ENCODE data around the gene BTN1A1. TPM values are rescaled to one million over a fixed set of nuclear protein-coding genes. Genes with fewer than 3 reads are reported as not detected.

BTN1A1 gene
- total and polyA plus RNA-seq, 9 of the 15 experiments (the other 6 are each of a cell fraction or from before 2014, with no cell fraction given): 0.01 to 0.15 (median 0.06) TPM; not detected in 4

DNA sequence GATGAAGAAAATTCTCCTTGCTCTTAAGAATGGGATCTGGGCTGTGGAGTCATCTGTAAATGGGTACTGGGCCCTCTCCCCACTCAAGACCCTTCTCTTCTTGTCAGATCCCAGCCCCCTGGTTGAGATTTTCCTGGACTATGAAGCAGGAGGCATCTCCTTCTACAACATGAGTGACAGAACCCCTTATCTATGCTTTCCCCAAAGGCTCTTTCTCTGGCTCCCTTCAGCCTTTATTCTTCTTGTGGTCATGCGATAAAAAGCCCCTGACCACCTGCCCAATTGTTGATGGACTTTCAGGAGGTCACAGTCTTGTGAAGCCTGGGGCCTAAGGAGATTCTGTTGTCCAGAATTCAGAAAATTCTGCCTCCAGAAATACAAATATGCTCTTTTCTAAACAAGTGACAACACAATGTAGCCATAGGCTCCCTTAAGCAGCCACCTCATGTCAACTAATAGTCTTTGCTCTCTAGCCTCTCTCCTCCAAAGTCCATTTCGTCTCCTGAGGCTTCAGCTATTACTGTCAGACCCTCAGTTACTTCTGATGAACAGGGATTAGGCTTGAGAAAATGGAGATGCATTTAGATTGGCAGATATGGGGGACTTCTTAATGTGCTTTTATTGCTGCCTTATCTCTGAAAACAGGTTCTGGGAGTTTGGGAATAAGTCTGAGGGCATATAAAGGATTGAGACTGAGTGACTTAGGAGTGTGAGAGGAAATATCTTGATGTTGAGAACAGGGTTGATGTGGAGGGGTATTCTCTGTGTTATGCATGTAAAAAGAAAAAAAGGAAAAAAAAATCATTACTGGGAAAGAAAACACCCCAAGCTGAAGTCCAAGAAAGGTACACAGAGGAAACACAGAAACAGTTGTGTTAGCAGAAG, 21.8 kb upstream of the BTN1A1 start:
- no peak overlapping the region for H3K4me3 ChIP-seq
- H2AFZ ChIP-seq (ENCODE audit: low read depth, low read length): peak overlapping the region; percentile 53
- no peaks in the 10 kb centered on the region for H3K9me3 ChIP-seq (replicated peaks; ENCODE audit: control insufficient read depth, insufficient read depth, low read depth, low read length)
- POLR2A ChIA-PET: interaction anchor here (1.1 to 1.6 kb wide), 2 partner anchors 34 to 290 kb away, joined by 4 to 5 read pairs; a partner anchor contains a TSS
- H3K27me3 ChIP-seq (ENCODE audit: control insufficient read depth in 2 of 2, insufficient read depth in 2 of 2, low read length in 2 of 2): no peaks in the 10 kb centered on the region
- FAIRE-seq (peak; percentile 79), DNase-seq (ENCODE audit: extremely low read depth in 1 of 4, low spot score in 3 of 4) (peak in 2 of 4 experiments; percentile 65 to 77), ATAC-seq (peak; percentile 6; the same call in 2 of the 3 replicates)
- no TSS peak for BruUV-seq (replicated peaks)
- no peaks in the 10 kb centered on the region for H3K36me3 ChIP-seq (ENCODE audit: control insufficient read depth, insufficient read depth, low read length)
- H3K9ac ChIP-seq (ENCODE audit: insufficient read depth in 1 of 2, low read depth in 2 of 2, low read length in 2 of 2): peak overlapping the region in 1 of 2 experiments; percentile 20; a peak in 2 of 4 replicates
- in situ Hi-C loops (cut with MboI) (no loop called here), intact Hi-C loops (cut with micrococcal nuclease) (no loop called here)
- 4% methylated on average over 2 of the region's 2 CpGs for WGBS (ENCODE audit: insufficient coverage, low coverage, missing lambda C conversion rate)
- H3K4me1 ChIP-seq (replicated peaks in 1 of 2; ENCODE audit: control insufficient read depth in 2 of 2, insufficient read depth in 2 of 2, low read length in 2 of 2): peaks cover 32 to 56% of the 10 kb centered on the region in 2 experiments
- H3K27ac ChIP-seq (ENCODE audit: extremely low read depth, low read depth, low read length): peak overlapping the region; percentile 55
- no peaks in the 10 kb centered on the region for H3K79me2 ChIP-seq (ENCODE audit: control insufficient read depth, insufficient read depth, low read length)
- no peaks in the 10 kb centered on the region for H3K9me1 ChIP-seq (ENCODE audit: control insufficient read depth, insufficient read depth, low read length)
- H3K4me2 ChIP-seq (ENCODE audit: insufficient read depth, low read length): peak overlapping the region; percentile 40
- CTCF ChIA-PET (ENCODE audit: low intra/inter-chr PET ratio): no interaction called here
- no peaks in the 10 kb centered on the region for H4K20me1 ChIP-seq (replicated peaks; ENCODE audit: control insufficient read depth, insufficient read depth, low read length)
- TF ChIP-seq, protein P1, sequence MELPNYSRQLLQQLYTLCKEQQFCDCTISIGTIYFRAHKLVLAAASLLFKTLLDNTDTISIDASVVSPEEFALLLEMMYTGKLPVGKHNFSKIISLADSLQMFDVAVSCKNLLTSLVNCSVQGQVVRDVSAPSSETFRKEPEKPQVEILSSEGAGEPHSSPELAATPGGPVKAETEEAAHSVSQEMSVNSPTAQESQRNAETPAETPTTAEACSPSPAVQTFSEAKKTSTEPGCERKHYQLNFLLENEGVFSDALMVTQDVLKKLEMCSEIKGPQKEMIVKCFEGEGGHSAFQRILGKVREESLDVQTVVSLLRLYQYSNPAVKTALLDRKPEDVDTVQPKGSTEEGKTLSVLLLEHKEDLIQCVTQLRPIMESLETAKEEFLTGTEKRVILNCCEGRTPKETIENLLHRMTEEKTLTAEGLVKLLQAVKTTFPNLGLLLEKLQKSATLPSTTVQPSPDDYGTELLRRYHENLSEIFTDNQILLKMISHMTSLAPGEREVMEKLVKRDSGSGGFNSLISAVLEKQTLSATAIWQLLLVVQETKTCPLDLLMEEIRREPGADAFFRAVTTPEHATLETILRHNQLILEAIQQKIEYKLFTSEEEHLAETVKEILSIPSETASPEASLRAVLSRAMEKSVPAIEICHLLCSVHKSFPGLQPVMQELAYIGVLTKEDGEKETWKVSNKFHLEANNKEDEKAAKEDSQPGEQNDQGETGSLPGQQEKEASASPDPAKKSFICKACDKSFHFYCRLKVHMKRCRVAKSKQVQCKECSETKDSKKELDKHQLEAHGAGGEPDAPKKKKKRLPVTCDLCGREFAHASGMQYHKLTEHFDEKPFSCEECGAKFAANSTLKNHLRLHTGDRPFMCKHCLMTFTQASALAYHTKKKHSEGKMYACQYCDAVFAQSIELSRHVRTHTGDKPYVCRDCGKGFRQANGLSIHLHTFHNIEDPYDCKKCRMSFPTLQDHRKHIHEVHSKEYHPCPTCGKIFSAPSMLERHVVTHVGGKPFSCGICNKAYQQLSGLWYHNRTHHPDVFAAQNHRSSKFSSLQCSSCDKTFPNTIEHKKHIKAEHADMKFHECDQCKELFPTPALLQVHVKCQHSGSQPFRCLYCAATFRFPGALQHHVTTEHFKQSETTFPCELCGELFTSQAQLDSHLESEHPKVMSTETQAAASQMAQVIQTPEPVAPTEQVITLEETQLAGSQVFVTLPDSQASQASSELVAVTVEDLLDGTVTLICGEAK (IDR thresholded peaks at IDR 0.05): 0 out of 2 replicates have a peak, but pooled peaks have one; percentile 33
- TF ChIP-seq, protein P1 (CRISPR knock-in tag; IDR thresholded peaks at IDR 0.05): no peak
- TF ChIP-seq, protein P2, sequence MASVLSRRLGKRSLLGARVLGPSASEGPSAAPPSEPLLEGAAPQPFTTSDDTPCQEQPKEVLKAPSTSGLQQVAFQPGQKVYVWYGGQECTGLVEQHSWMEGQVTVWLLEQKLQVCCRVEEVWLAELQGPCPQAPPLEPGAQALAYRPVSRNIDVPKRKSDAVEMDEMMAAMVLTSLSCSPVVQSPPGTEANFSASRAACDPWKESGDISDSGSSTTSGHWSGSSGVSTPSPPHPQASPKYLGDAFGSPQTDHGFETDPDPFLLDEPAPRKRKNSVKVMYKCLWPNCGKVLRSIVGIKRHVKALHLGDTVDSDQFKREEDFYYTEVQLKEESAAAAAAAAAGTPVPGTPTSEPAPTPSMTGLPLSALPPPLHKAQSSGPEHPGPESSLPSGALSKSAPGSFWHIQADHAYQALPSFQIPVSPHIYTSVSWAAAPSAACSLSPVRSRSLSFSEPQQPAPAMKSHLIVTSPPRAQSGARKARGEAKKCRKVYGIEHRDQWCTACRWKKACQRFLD (CRISPR knock-in tag; IDR thresholded peaks at IDR 0.05): peak; percentile 89
- TF ChIP-seq, protein P3, sequence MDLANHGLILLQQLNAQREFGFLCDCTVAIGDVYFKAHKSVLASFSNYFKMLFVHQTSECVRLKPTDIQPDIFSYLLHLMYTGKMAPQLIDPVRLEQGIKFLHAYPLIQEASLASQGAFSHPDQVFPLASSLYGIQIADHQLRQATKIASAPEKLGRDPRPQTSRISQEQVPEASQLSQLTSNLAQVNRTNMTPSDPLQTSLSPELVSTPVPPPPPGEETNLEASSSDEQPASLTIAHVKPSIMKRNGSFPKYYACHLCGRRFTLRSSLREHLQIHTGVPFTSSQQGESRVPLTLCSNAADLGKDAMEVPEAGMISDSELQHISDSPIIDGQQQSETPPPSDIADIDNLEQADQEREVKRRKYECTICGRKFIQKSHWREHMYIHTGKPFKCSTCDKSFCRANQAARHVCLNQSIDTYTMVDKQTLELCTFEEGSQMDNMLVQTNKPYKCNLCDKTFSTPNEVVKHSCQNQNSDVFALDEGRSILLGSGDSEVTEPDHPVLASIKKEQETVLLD (IDR thresholded peaks at IDR 0.05): no peak
- no peak for TF ChIP-seq CCNT2 (IDR thresholded peaks at IDR 0.05; ENCODE audit: borderline replicate concordance, extremely low read depth, insufficient read length, low read depth, low read length)
- no peak for TF ChIP-seq EZH2 (IDR thresholded peaks at IDR 0.05; ENCODE audit: borderline replicate concordance, low read depth, low read length)
